ENCODE data around the gene HGS. TPM values are rescaled to one million over a fixed set of nuclear protein-coding genes. Genes with fewer than 3 reads are reported as not detected.

HGS gene
- total and polyA plus RNA-seq, 2 of the 13 experiments (the other 11 are each of a cell fraction or from before 2014, with no cell fraction given): 73.3 to 78.1 TPM

DNA sequence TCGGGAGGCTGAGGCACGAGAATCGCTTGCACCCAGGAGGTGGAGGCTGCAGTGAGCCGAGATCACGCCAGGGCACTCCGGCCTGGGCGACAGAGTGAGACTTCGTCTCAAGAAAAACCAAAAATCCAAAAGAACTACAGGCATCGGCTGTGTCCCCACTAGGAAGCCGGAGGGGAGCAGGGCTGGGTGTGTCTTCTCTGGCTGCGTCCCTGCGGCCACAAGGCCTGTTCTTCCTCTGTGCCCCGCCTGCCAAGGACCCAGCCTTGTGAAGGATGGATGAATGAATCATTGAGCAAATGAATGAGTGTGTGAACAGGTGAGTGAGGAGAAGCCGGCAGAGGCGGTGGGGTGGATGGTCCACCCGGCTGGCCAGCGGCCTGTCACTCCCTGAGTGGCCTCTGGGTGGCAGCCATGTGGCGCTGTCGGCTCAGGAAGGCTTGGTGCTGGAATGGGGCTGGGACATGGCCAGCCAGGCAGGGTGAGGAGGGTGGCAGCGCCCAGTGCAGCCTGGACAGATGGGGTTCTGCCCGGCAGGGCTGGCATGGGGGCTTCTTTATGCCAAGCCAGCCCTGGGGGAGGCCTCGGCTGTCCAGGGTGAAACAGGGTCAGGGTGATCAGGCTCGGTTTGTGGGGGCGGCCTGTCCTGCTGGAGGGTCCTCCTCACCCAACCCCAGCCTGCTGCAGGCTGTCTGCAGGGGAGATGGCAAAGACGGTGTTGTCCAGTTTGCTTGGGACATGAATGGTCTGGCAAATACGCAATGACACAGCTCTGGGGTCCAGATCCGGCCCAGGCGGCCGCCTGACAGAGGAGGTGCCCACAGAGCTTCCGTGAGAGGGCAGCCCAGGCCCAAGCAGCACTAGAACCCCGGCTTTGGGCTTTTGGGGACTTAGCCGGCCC lies 49.9 kb downstream of the HGS start (continued):
- TF ChIP-seq, protein P1, sequence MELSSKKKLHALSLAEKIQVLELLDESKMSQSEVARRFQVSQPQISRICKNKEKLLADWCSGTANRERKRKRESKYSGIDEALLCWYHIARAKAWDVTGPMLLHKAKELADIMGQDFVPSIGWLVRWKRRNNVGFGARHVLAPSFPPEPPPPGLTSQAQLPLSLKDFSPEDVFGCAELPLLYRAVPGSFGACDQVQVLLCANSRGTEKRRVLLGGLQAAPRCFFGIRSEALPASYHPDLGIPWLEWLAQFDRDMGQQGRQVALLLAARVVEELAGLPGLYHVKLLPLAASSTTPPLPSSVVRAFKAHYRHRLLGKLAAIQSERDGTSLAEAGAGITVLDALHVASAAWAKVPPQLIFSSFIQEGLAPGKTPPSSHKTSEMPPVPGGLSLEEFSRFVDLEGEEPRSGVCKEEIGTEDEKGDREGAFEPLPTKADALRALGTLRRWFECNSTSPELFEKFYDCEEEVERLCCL (CRISPR knock-in tag; IDR thresholded peaks at IDR 0.05; ENCODE audit: borderline replicate concordance): no peak
- no peak for TF ChIP-seq U2AF2 (IDR thresholded peaks at IDR 0.05; ENCODE audit: low read depth, low read length)
- TF ChIP-seq ZMYM3 (CRISPR knock-in tag; IDR thresholded peaks at IDR 0.05): peak; percentile 26; the same call in 1 of the 2 replicates
- TF ChIP-seq, protein P2, sequence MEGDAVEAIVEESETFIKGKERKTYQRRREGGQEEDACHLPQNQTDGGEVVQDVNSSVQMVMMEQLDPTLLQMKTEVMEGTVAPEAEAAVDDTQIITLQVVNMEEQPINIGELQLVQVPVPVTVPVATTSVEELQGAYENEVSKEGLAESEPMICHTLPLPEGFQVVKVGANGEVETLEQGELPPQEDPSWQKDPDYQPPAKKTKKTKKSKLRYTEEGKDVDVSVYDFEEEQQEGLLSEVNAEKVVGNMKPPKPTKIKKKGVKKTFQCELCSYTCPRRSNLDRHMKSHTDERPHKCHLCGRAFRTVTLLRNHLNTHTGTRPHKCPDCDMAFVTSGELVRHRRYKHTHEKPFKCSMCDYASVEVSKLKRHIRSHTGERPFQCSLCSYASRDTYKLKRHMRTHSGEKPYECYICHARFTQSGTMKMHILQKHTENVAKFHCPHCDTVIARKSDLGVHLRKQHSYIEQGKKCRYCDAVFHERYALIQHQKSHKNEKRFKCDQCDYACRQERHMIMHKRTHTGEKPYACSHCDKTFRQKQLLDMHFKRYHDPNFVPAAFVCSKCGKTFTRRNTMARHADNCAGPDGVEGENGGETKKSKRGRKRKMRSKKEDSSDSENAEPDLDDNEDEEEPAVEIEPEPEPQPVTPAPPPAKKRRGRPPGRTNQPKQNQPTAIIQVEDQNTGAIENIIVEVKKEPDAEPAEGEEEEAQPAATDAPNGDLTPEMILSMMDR (CRISPR knock-in tag; IDR thresholded peaks at IDR 0.05): peak; percentile 100
- no peak for TF ChIP-seq FOXJ3 (CRISPR knock-in tag; IDR thresholded peaks at IDR 0.05; ENCODE audit: borderline replicate concordance)
- TF ChIP-seq, protein P3, sequence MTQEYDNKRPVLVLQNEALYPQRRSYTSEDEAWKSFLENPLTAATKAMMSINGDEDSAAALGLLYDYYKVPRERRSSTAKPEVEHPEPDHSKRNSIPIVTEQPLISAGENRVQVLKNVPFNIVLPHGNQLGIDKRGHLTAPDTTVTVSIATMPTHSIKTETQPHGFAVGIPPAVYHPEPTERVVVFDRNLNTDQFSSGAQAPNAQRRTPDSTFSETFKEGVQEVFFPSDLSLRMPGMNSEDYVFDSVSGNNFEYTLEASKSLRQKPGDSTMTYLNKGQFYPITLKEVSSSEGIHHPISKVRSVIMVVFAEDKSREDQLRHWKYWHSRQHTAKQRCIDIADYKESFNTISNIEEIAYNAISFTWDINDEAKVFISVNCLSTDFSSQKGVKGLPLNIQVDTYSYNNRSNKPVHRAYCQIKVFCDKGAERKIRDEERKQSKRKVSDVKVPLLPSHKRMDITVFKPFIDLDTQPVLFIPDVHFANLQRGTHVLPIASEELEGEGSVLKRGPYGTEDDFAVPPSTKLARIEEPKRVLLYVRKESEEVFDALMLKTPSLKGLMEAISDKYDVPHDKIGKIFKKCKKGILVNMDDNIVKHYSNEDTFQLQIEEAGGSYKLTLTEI (CRISPR knock-in tag; conservative IDR thresholded peaks at IDR 0.05): no peak
- TF ChIP-seq, protein P4, sequence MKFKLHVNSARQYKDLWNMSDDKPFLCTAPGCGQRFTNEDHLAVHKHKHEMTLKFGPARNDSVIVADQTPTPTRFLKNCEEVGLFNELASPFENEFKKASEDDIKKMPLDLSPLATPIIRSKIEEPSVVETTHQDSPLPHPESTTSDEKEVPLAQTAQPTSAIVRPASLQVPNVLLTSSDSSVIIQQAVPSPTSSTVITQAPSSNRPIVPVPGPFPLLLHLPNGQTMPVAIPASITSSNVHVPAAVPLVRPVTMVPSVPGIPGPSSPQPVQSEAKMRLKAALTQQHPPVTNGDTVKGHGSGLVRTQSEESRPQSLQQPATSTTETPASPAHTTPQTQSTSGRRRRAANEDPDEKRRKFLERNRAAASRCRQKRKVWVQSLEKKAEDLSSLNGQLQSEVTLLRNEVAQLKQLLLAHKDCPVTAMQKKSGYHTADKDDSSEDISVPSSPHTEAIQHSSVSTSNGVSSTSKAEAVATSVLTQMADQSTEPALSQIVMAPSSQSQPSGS (CRISPR knock-in tag; IDR thresholded peaks at IDR 0.05): 0 out of 2 replicates have a peak, but pooled peaks have one; percentile 34
- no peak for TF ChIP-seq ZNF549 (CRISPR knock-in tag; IDR thresholded peaks at IDR 0.05)
- no peak for TF ChIP-seq ZNF30 (CRISPR knock-in tag; IDR thresholded peaks at IDR 0.05)
- TF ChIP-seq HDAC1 (CRISPR knock-in tag; IDR thresholded peaks at IDR 0.05): no peak
- no peak; the same call in none of the 2 replicates for TF ChIP-seq ATF7-NPFF (CRISPR knock-in tag; IDR thresholded peaks at IDR 0.05; ENCODE audit: low read depth)
- TF ChIP-seq ZNF556 (CRISPR knock-in tag; IDR thresholded peaks at IDR 0.05; ENCODE audit: borderline replicate concordance): no peak
- TF ChIP-seq, protein P5, sequence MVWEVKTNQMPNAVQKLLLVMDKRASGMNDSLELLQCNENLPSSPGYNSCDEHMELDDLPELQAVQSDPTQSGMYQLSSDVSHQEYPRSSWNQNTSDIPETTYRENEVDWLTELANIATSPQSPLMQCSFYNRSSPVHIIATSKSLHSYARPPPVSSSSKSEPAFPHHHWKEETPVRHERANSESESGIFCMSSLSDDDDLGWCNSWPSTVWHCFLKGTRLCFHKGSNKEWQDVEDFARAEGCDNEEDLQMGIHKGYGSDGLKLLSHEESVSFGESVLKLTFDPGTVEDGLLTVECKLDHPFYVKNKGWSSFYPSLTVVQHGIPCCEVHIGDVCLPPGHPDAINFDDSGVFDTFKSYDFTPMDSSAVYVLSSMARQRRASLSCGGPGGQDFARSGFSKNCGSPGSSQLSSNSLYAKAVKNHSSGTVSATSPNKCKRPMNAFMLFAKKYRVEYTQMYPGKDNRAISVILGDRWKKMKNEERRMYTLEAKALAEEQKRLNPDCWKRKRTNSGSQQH (CRISPR knock-in tag; IDR thresholded peaks at IDR 0.05; ENCODE audit: low read depth): 0 out of 2 replicates have a peak, but pooled peaks have one; percentile 39
- TF ChIP-seq, protein P6, sequence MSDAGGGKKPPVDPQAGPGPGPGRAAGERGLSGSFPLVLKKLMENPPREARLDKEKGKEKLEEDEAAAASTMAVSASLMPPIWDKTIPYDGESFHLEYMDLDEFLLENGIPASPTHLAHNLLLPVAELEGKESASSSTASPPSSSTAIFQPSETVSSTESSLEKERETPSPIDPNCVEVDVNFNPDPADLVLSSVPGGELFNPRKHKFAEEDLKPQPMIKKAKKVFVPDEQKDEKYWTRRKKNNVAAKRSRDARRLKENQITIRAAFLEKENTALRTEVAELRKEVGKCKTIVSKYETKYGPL (CRISPR knock-in tag; IDR thresholded peaks at IDR 0.05): no peak
- no peak for TF ChIP-seq ETV6 (CRISPR knock-in tag; conservative IDR thresholded peaks at IDR 0.05)
- TF ChIP-seq GABPB1 (CRISPR knock-in tag; IDR thresholded peaks at IDR 0.05): peak; percentile 72
- TF ChIP-seq TEAD2 (CRISPR knock-in tag; IDR thresholded peaks at IDR 0.05): no peak
- TF ChIP-seq MAFK (conservative IDR thresholded peaks at IDR 0.05 in 1 of 2, IDR thresholded peaks at IDR 0.05 in 1 of 2; ENCODE audit: low read length in 2 of 2): no peak
- no peak for TF ChIP-seq MAFG (CRISPR knock-in tag; IDR thresholded peaks at IDR 0.05)
- peak; percentile 33; the same call in 1 of the 2 replicates for TF ChIP-seq MED1 (CRISPR knock-in tag; IDR thresholded peaks at IDR 0.05)
- no peak for TF ChIP-seq MIER2 (CRISPR knock-in tag; IDR thresholded peaks at IDR 0.05)
